Sigmoid colon (tissue), 4 donors: ENCODE data around the gene PAX5.

Source experiments
- POLR2A ChIP-seq, 2 donors: fragments of 450-650 bp; IDR thresholded peaks; one replicate each; pipeline ENCODE4 v1.6.1; 2016; ENCODE audit warnings: antibody characterized with exemption in 2 of 2, mild to moderate bottlenecking in 2 of 2, moderate library complexity in 2 of 2
- POLR2AphosphoS5 ChIP-seq, 4 donors: sonication (generic); formaldehyde crosslinking; IDR thresholded peaks; one replicate each; pipeline ENCODE4 v1.6.1; 2017; ENCODE audit warnings: antibody characterized with exemption in 4 of 4
- TF ChIP-seq, protein P1 (sequence below), 4 experiments: fragments of 450-650 bp in 3 of 4; fragments of 200-600 bp in 1 of 4; IDR thresholded peaks; one replicate each; pipeline ENCODE4 v1.5.1; 2016 to 2019; ENCODE audit warnings: antibody characterized with exemption in 4 of 4, mild to moderate bottlenecking in 3 of 4, moderate library complexity in 2 of 4

DNA sequence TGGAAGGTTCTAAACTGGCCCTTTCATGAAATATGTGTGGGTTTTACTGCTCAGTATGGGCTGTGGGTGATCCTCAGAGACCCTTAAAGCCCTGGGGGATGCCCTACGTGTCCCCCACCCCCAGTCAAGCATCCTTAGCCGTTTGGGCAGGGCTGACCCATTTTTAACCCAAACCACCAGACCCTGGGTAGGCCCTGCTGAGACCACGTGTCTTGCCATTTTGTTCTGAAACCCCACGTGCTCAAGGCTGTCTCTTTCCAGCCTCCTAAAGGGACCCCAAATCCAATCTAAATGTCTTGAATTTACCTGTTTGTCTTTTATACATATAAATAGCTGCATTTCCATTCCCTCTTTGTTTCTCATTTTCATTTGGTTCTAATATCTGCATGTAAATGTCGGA is 94.9 kb downstream of the PAX5 start:
- TF ChIP-seq, protein P1, sequence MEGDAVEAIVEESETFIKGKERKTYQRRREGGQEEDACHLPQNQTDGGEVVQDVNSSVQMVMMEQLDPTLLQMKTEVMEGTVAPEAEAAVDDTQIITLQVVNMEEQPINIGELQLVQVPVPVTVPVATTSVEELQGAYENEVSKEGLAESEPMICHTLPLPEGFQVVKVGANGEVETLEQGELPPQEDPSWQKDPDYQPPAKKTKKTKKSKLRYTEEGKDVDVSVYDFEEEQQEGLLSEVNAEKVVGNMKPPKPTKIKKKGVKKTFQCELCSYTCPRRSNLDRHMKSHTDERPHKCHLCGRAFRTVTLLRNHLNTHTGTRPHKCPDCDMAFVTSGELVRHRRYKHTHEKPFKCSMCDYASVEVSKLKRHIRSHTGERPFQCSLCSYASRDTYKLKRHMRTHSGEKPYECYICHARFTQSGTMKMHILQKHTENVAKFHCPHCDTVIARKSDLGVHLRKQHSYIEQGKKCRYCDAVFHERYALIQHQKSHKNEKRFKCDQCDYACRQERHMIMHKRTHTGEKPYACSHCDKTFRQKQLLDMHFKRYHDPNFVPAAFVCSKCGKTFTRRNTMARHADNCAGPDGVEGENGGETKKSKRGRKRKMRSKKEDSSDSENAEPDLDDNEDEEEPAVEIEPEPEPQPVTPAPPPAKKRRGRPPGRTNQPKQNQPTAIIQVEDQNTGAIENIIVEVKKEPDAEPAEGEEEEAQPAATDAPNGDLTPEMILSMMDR (IDR thresholded peaks at IDR 0.05): no peak
- TF ChIP-seq POLR2A (IDR thresholded peaks at IDR 0.05) (no peak), POLR2AphosphoS5 (IDR thresholded peaks at IDR 0.05) (no peak)
